GM18508 (cell line): ENCODE results near the gene HBE1.

Experiments
- ATAC-seq: cut with Tn5 transposase; IDR thresholded peaks from one replicate; pipeline ENCODE4 v1.9.1; 2021; ENCODE audit warnings: moderate number of reproducible peaks; ENCODE audit not compliant: insufficient read depth, unreplicated experiment

Gene HBE1

GRCh38 chr11:5286351-5286750 is 16.6 kb upstream of the HBE1 start:
- ATAC-seq: no peak

- no peak for ATAC-seq
These were observed 16.1 kb upstream of the HBE1 start for GRCh38 chr11:5285703-5286340.

- ATAC-seq: no peak
These were observed 14.9 kb upstream of the HBE1 start for GRCh38 chr11:5284637-5285036.

- no peak for ATAC-seq
These were observed 14.1 kb upstream of the HBE1 start for GRCh38 chr11:5283882-5284281.

GRCh38 chr11:5283086-5283485 is 13.3 kb upstream of the HBE1 start:
- ATAC-seq: no peak

- ATAC-seq: no peak
These were observed 12.9 kb upstream of the HBE1 start for GRCh38 chr11:5282628-5283027.

- no peak for ATAC-seq
These were observed 11.9 kb upstream of the HBE1 start for GRCh38 chr11:5281596-5281995.

- ATAC-seq: peak; percentile 91
These were observed 10.9 kb upstream of the HBE1 start for GRCh38 chr11:5280582-5281102.

- ATAC-seq: no peak
These were observed 9.8 kb upstream of the HBE1 start for GRCh38 chr11:5279471-5280090.

GRCh38 chr11:5277807-5278382 is 8.2 kb upstream of the HBE1 start:
- ATAC-seq: no peak

- ATAC-seq: no peak
These were observed 7.0 kb upstream of the HBE1 start for GRCh38 chr11:5276697-5277096.

- ATAC-seq: no peak
These were observed 5.8 kb upstream of the HBE1 start for GRCh38 chr11:5275369-5276110.

- ATAC-seq: no peak
These were observed 4.7 kb upstream of the HBE1 start for GRCh38 chr11:5274395-5274794.

- no peak for ATAC-seq
These were observed 2.8 kb upstream of the HBE1 start for GRCh38 chr11:5272395-5273017.

- no peak for ATAC-seq
These were observed 2.6 kb downstream of the HBE1 start for GRCh38 chr11:5267033-5267563.

- no peak for ATAC-seq
These were observed 3.1 kb downstream of the HBE1 start for GRCh38 chr11:5266609-5267008.

GRCh38 chr11:5265832-5266231 is 3.9 kb downstream of the HBE1 start:
- ATAC-seq: no peak

GRCh38 chr11:5258543-5259262 is 11.0 kb downstream of the HBE1 start:
- ATAC-seq: no peak

- ATAC-seq: no peak
These were observed 12.4 kb downstream of the HBE1 start for GRCh38 chr11:5257296-5257695.
